Activated T-cell treated with anti-CD3 and anti-CD28 coated beads, Interleukin-2, amount 50 U/mL, for 24 hours (primary cell): ENCODE results near the gene NRXN3.
"Not testable (repeated sequence)": the region's sequence is repeated elsewhere in the genome, so short reads cannot be mapped to it uniquely, and the experiment has no call there.

Experiments used
- DNase-seq: peaks from one replicate; pipeline ENCODE4 v3.0.0-alpha.2; 2020
- H3K27ac Mint-ChIP-seq: 2 replicates; pipeline ENCODE4 v1.8.0; 2020; ENCODE audit warnings: mild to moderate bottlenecking, mixed read lengths
- H3K27me3 Mint-ChIP-seq: 2 replicates; pipeline ENCODE4 v1.8.0; 2020; ENCODE audit warnings: mixed read lengths
- H3K36me3 Mint-ChIP-seq: 2 replicates; pipeline ENCODE4 v1.8.0; 2020; ENCODE audit warnings: low read depth, mixed read lengths
- H3K4me1 Mint-ChIP-seq: 2 replicates; pipeline ENCODE4 v1.8.0; 2020; ENCODE audit warnings: low read depth, mixed read lengths
- H3K4me3 Mint-ChIP-seq: 2 replicates; pipeline ENCODE4 v1.8.0; 2020; ENCODE audit warnings: mild to moderate bottlenecking, moderate library complexity, mixed read lengths
- H3K9me3 Mint-ChIP-seq: 2 replicates; pipeline ENCODE4 v1.8.0; 2020; ENCODE audit warnings: mixed read lengths

NRXN3 gene

GRCh38 chr14:78986989-78987388, 816.8 kb downstream of the NRXN3 start:
- H3K36me3 Mint-ChIP-seq, result no peaks in the 10 kb centered on the region
- no peak overlapping the region for H3K27ac Mint-ChIP-seq
- no peak overlapping the region for H3K4me3 Mint-ChIP-seq
- no peaks in the 10 kb centered on the region for H3K9me3 Mint-ChIP-seq
- H3K27me3 Mint-ChIP-seq, result peaks cover 2% of the 10 kb centered on the region
- no peaks in the 10 kb centered on the region for H3K4me1 Mint-ChIP-seq
- no peak for DNase-seq

- Mint-ChIP-seq H3K27me3 (peaks cover 2% of the 10 kb centered on the region), H3K27ac (no peak overlapping the region), H3K36me3 (no peaks in the 10 kb centered on the region), H3K4me3 (no peak overlapping the region), H3K9me3 (no peaks in the 10 kb centered on the region), H3K4me1 (no peaks in the 10 kb centered on the region)
- DNase-seq, result no peak
These were observed 819.0 kb downstream of the NRXN3 start for GRCh38 chr14:78989221-78989620.

GRCh38 chr14:78992867-78993266, 822.7 kb downstream of the NRXN3 start:
- H3K27ac Mint-ChIP-seq, result no peak overlapping the region
- DNase-seq, result no peak
- no peaks in the 10 kb centered on the region for H3K36me3 Mint-ChIP-seq
- no peaks in the 10 kb centered on the region for H3K9me3 Mint-ChIP-seq
- H3K4me3 Mint-ChIP-seq, result no peak overlapping the region
- peaks cover 5% of the 10 kb centered on the region for H3K27me3 Mint-ChIP-seq
- no peaks in the 10 kb centered on the region for H3K4me1 Mint-ChIP-seq

GRCh38 chr14:78997811-78998210, 827.6 kb downstream of the NRXN3 start:
- Mint-ChIP-seq H3K36me3 (no peaks in the 10 kb centered on the region), H3K4me3 (no peak overlapping the region)
- DNase-seq, result no peak

GRCh38 chr14:79009286-79009685, 839.1 kb downstream of the NRXN3 start:
- Mint-ChIP-seq H3K4me3 (no peak overlapping the region), H3K9me3 (no peaks in the 10 kb centered on the region), H3K36me3 (no peaks in the 10 kb centered on the region), H3K4me1 (no peaks in the 10 kb centered on the region), H3K27me3 (peaks cover 14% of the 10 kb centered on the region), H3K27ac (no peak overlapping the region)
- no peak for DNase-seq

More at GRCh38 chr14:78997811-78998210, 827.6 kb downstream of the NRXN3 start:
- Mint-ChIP-seq H3K4me1 (no peaks in the 10 kb centered on the region), H3K9me3 (no peaks in the 10 kb centered on the region), H3K27me3 (peaks cover 6% of the 10 kb centered on the region), H3K27ac (no peak overlapping the region)

GRCh38 chr14:79011091-79011919, 841.1 kb downstream of the NRXN3 start:
- no peak for DNase-seq
- no peak overlapping the region for H3K4me3 Mint-ChIP-seq
- no peaks in the 10 kb centered on the region for H3K36me3 Mint-ChIP-seq
- H3K9me3 Mint-ChIP-seq, result no peaks in the 10 kb centered on the region
- no peak overlapping the region for H3K27ac Mint-ChIP-seq
- H3K27me3 Mint-ChIP-seq, result peaks cover 4% of the 10 kb centered on the region
- no peaks in the 10 kb centered on the region for H3K4me1 Mint-ChIP-seq

- Mint-ChIP-seq H3K4me1 (no peaks in the 10 kb centered on the region), H3K27ac (no peak overlapping the region), H3K36me3 (no peaks in the 10 kb centered on the region), H3K9me3 (no peaks in the 10 kb centered on the region), H3K27me3 (peaks cover 4% of the 10 kb centered on the region), H3K4me3 (no peak overlapping the region)
- no peak for DNase-seq
These were observed 841.7 kb downstream of the NRXN3 start for GRCh38 chr14:79011920-79012204.

- no peak overlapping the region for H3K4me3 Mint-ChIP-seq
- no peak overlapping the region for H3K27ac Mint-ChIP-seq
- no peak for DNase-seq
- no peaks in the 10 kb centered on the region for H3K36me3 Mint-ChIP-seq
- no peaks in the 10 kb centered on the region for H3K9me3 Mint-ChIP-seq
- no peaks in the 10 kb centered on the region for H3K4me1 Mint-ChIP-seq
- no peaks in the 10 kb centered on the region for H3K27me3 Mint-ChIP-seq
These were observed 846.8 kb downstream of the NRXN3 start for GRCh38 chr14:79016828-79017505.

- Mint-ChIP-seq H3K9me3 (no peaks in the 10 kb centered on the region), H3K36me3 (no peaks in the 10 kb centered on the region), H3K27ac (no peak overlapping the region), H3K4me3 (no peak overlapping the region), H3K27me3 (no peaks in the 10 kb centered on the region), H3K4me1 (no peaks in the 10 kb centered on the region)
- no peak for DNase-seq
These were observed 847.4 kb downstream of the NRXN3 start for GRCh38 chr14:79017561-79017960.

- Mint-ChIP-seq H3K36me3 (no peaks in the 10 kb centered on the region), H3K9me3 (no peaks in the 10 kb centered on the region), H3K4me1 (no peaks in the 10 kb centered on the region), H3K27ac (no peak overlapping the region), H3K4me3 (no peak overlapping the region), H3K27me3 (no peaks in the 10 kb centered on the region)
- no peak for DNase-seq
These were observed 848.7 kb downstream of the NRXN3 start for GRCh38 chr14:79018836-79019235.

GRCh38 chr14:79019898-79020297, 849.7 kb downstream of the NRXN3 start:
- not testable (repeated sequence) for H3K4me3 Mint-ChIP-seq, H3K27me3 Mint-ChIP-seq, H3K9me3 Mint-ChIP-seq, DNase-seq, H3K36me3 Mint-ChIP-seq, H3K4me1 Mint-ChIP-seq, H3K27ac Mint-ChIP-seq

- Mint-ChIP-seq H3K4me1 (no peaks in the 10 kb centered on the region), H3K27ac (no peak overlapping the region), H3K9me3 (no peaks in the 10 kb centered on the region), H3K27me3 (no peaks in the 10 kb centered on the region), H3K4me3 (no peak overlapping the region), H3K36me3 (no peaks in the 10 kb centered on the region)
- no peak for DNase-seq
These were observed 851.6 kb downstream of the NRXN3 start for GRCh38 chr14:79021766-79022165.

- Mint-ChIP-seq H3K36me3 (no peaks in the 10 kb centered on the region), H3K27me3 (no peaks in the 10 kb centered on the region), H3K4me3 (no peak overlapping the region), H3K9me3 (no peaks in the 10 kb centered on the region), H3K4me1 (no peaks in the 10 kb centered on the region), H3K27ac (no peak overlapping the region)
- DNase-seq, result no peak
These were observed 857.0 kb downstream of the NRXN3 start for GRCh38 chr14:79027138-79027537.

GRCh38 chr14:79028281-79028680, 858.1 kb downstream of the NRXN3 start:
- no peaks in the 10 kb centered on the region for H3K4me1 Mint-ChIP-seq
- no peak overlapping the region for H3K27ac Mint-ChIP-seq
- H3K4me3 Mint-ChIP-seq, result no peak overlapping the region
- H3K9me3 Mint-ChIP-seq, result no peaks in the 10 kb centered on the region
- no peak for DNase-seq
- H3K36me3 Mint-ChIP-seq, result no peaks in the 10 kb centered on the region
- H3K27me3 Mint-ChIP-seq, result no peaks in the 10 kb centered on the region

- Mint-ChIP-seq H3K27ac (no peak overlapping the region), H3K27me3 (no peaks in the 10 kb centered on the region), H3K9me3 (peaks cover 14% of the 10 kb centered on the region), H3K4me3 (no peak overlapping the region), H3K36me3 (no peaks in the 10 kb centered on the region), H3K4me1 (no peaks in the 10 kb centered on the region)
- DNase-seq, result no peak
These were observed 866.3 kb downstream of the NRXN3 start for GRCh38 chr14:79036441-79036840.
